Activated T-helper 1 cell treated with anti-CD3 and anti-CD28 coated beads, Interleukin-2, amount 50 U/mL, for 16 hours (primary cell): Measurements from ENCODE around the gene TEAD4.

Source experiments
- DNase-seq, 2 donors: peaks; one replicate each; pipeline ENCODE4 v3.0.0-alpha.2; 2020; ENCODE audit warnings: low read depth in 1 of 2, low spot score in 1 of 2

Gene TEAD4

GRCh38 chr12:3077572-3078081 is 118.4 kb downstream of the TEAD4 start:
- no peak for DNase-seq

- DNase-seq, result no peak
Observed at GRCh38 chr12:3078086-3078820, 119.1 kb downstream of the TEAD4 start.

- no peak for DNase-seq
Observed at GRCh38 chr12:3081091-3081490, 121.9 kb downstream of the TEAD4 start.

- DNase-seq, result no peak
Observed at GRCh38 chr12:3081886-3082285, 122.7 kb downstream of the TEAD4 start.

GRCh38 chr12:3083241-3083920 is 124.2 kb downstream of the TEAD4 start:
- DNase-seq, result no peak

- no peak for DNase-seq
Observed at GRCh38 chr12:3083921-3084347, 124.7 kb downstream of the TEAD4 start.

- DNase-seq, result no peak
Observed at GRCh38 chr12:3084742-3085141, 125.5 kb downstream of the TEAD4 start.

GRCh38 chr12:3085341-3086139 is 126.3 kb downstream of the TEAD4 start:
- DNase-seq, result no peak

- no peak for DNase-seq
Observed at GRCh38 chr12:3086211-3086610, 127.0 kb downstream of the TEAD4 start.

GRCh38 chr12:3086729-3087323 is 127.6 kb downstream of the TEAD4 start:
- DNase-seq, result no peak

- no peak for DNase-seq
Observed at GRCh38 chr12:3087758-3088650, 128.8 kb downstream of the TEAD4 start.

GRCh38 chr12:3089588-3089987 is 130.4 kb downstream of the TEAD4 start:
- no peak for DNase-seq
